GM18499 (cell line): ENCODE measurements around the gene NSFL1C.

Source experiments
- ATAC-seq: cut with Tn5 transposase; IDR thresholded peaks from one replicate; pipeline ENCODE4 v1.9.1; 2021; ENCODE audit warnings: moderate number of reproducible peaks; ENCODE audit not compliant: insufficient read depth, unreplicated experiment

NSFL1C gene

DNA sequence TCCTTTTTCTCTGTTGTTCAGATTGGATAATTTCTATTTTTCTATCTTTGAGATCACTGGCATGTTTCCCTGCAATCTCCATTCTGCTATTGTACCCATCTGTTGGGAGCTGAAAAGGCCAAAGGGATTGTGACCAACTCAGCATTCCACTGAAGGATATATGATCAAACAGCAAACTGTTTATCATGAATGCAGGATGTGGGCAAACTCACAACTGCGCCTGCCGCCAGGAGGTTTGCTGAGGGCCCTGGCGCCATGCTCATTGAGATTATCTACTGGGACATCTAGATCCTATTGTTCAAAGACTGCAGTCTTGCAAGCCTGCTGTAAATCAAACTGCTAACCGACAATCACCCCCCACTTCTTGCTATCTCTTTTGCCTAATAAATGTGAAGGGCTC, 69.9 kb downstream of the NSFL1C start:
- ATAC-seq, result no peak

DNA sequence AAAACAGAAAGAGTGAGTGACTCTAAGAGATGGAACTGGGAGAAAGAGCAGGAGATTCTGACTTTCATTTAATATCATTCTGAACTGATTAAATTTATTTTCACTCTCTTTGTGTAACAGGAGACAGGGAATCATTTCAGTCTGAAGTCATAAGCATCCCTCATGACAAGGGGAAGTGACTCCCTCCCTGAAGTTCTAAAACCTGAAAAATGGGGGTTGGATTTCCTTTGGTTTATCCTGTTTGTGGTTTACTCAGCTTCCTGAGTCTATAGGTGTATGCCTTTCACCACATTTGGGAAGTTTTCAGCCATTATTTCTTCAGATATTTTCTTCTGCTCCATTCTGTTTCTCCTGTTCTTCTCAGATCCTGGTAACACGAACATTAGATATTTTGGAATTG, 70.4 kb downstream of the NSFL1C start:
- no peak for ATAC-seq

- no peak for ATAC-seq
Measured at GRCh38 chr20:1394686-1395085, 72.0 kb downstream of the NSFL1C start.

DNA sequence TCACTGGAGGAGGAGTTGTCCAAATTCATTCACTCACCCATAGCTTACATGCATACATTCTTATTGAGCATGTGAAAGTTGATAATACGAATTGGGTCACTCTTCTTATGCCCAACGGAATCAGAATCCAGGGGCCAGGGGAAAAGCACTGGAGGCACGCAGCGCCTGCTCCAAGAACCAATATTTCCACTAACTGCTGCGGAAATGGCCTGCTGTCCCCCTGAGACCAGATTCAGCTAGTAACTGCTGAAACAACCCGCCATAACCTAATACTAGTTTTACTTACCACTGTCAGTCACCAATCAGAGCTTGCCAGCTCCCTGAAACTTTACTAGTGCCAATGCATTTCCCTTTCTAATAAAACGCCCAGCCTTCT, 73.2 kb downstream of the NSFL1C start:
- ATAC-seq, result no peak

DNA sequence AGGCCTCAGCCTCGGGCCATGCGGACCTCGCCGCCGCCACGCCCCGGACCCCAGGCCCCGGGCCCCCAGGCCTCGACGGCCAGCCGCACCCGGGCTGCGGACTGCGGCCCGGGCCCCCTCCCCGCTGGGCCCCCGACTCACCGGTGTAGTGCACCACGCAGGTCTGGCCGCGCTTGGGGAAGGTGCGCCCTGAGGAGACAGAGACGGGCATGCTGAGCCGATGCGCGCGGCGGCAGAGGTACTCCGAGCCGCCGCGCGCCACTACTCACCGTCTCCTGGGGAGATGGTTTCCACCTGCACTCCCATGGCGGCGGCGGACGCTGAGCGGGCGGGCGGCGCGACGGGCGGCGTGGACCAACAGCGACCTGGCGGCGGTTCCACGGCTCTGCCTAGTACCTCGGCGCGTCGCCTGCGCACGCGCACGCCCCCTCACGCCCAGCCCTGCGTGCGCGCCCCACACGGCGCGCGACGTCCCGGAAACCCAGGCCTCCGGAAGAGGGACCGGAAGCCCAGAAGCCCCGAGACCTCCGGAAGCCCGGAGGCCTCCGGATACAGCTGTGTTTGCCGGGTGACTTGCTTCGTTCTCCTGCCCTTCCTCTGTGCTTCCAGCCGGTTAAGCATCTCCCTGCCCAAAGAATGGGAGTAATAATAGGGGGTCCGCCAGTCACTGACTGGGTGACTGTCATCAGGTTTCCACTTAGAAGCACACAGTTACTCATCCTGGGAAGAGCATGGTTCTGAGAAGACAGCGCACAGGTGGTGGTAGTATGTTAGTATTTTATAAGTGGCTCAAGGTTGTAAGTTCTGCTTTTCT, 73.7 kb downstream of the NSFL1C start, which contains the start of gene FKBP1A:
TSS of gene FKBP1A (minus strand) at position 362 of the 814 bp plus-strand sequence. CDS start at position 306, 56 bp downstream.
- ATAC-seq, result no peak

DNA sequence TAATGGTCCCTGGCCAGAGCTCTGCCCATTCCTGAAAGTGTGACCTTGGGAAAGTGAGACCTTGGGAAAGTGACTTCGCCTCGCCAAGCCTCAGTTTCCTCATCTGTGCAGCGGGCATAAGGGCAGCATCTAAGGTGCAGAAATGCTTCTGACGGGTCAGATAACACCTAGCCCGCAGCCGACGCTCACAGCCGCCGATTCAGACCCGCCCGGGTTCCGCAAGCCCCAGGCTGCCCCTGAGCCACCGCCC, 74.3 kb downstream of the NSFL1C start:
- ATAC-seq, result no peak
